ENCODE measurements around the gene LHPP. TPM values are rescaled to one million over a fixed set of nuclear protein-coding genes. Genes with fewer than 3 reads are reported as not detected.

LHPP gene
- total and polyA plus RNA-seq, 2 experiments from 2014 or later = 27.4 to 40.2 TPM

DNA sequence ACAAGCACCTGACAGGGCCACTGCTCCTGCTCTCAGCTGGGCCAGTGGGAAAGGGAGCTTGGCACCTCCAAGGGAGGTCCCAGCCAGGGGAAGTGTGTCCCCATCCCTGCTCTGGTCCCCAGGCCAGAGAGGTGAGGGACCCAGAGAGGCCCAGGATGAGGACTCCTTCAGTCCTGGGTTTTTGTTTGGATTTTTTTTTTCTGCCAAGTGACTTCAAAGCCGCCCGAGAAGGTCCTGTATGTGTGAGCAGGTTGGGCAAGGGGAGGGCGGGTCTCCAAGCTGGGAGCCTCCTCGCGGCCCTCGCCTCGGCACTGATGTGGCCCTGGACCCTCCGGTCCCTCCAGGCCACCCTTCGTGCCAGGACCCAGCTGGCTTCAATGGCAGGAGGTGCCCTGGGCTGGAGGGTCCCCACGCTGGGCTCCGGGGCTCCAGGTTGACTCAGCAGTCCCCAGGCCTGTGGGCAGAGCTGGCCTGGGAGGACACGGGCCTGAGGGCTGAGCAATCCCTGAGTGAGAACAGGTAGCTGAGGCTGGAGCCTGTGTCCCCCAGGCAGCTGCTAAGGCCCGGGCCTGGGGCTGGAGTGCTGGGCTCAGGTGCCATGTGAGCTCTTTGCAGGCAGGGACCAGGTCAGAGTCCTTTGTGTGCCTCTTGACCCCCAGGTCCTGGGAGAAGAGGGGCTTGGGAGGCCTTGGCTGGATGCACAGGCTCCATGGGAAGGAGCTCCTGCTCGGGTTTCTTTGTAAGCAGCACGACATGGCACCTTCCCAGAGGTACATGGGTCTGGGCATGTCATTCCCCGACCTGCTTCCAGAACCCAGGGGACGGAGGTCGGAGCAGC is 142.0 kb downstream of the LHPP start:
- Mint-ChIP-seq H3K36me3 (ENCODE audit: low read depth) (no peaks in the 10 kb centered on the region), H3K27ac (no peak overlapping the region), H3K4me3 (no peak overlapping the region), H3K9me3 (no peaks in the 10 kb centered on the region), H3K4me1 (0 out of 3 replicates have a peak, but pooled peaks cover 3% of the 10 kb centered on the region), H3K27me3 (ENCODE audit: insufficient read depth, low read depth, poor library complexity) (peaks cover 10% of the 10 kb centered on the region)
- Histone ChIP-seq H3K79me2 (replicated peaks; ENCODE audit: insufficient read depth) (no peaks in the 10 kb centered on the region), H3K27ac (ENCODE audit: low read depth) (no peak overlapping the region), H3K36me3 (ENCODE audit: insufficient read depth) (no peaks in the 10 kb centered on the region), H3K9me2 (ENCODE audit: insufficient read depth) (no peaks in the 10 kb centered on the region), H2AFZ (no peak overlapping the region), H3K27me3 (ENCODE audit: insufficient read depth) (no peaks in the 10 kb centered on the region), H4K20me1 (replicated peaks; ENCODE audit: insufficient read depth) (no peaks in the 10 kb centered on the region; the same call in 1 of the 2 replicates), H3K4me3 (no peak overlapping the region), H3K4me2 (no peak overlapping the region), H3F3A (replicated peaks; ENCODE audit: low read depth) (no peaks in the 10 kb centered on the region), H3K4me1 (ENCODE audit: insufficient read depth) (no peaks in the 10 kb centered on the region)
- TF ChIP-seq CREB1 (CRISPR knock-in tag; IDR thresholded peaks at IDR 0.05; ENCODE audit: low read depth) (no peak), ZNF462 (CRISPR knock-in tag; IDR thresholded peaks at IDR 0.05) (no peak), EZH2phosphoT487 (IDR thresholded peaks at IDR 0.05; ENCODE audit: unreplicated experiment) (no peak)
- DNase-seq (ENCODE audit: low spot score) = no peak
- no peak for ATAC-seq

Measured in GM23338 (cell line).